GM12878 (cell line): ENCODE data around the gene GABBR2. TPM values are rescaled to one million over a fixed set of nuclear protein-coding genes. Genes with fewer than 3 reads are reported as not detected.

Experiments
- ATAC-seq: fragments of 200-7000 bp; cut with Tn5 transposase; 3 replicates; pipeline ENCODE4 v1.9.1; 2020; ENCODE audit warnings: mild to moderate bottlenecking, moderate library complexity
- BruUV-seq: library from RNA; stranded (reverse); fragments of 400-500 nt; replicated peaks from 2 replicates; lab custom pipeline; 2021; lab: Mats Ljungman, UMichigan
- CTCF ChIA-PET: fragments of 300-600 bp; sonication (Branson Sonifier 250); formaldehyde crosslinking; extraction: SDS; loops from one replicate; lab custom pipeline; 2021; ENCODE audit warnings: inconsistent platforms; lab: Yijun Ruan, JAX
- POLR2A ChIA-PET: fragments of 350-600 bp; formaldehyde crosslinking; extraction: SDS; loops from one replicate; lab custom pipeline; 2021; ENCODE audit warnings: inconsistent platforms; lab: Charles Lee
- RAD21 ChIA-PET: fragments of 300-600 bp; sonication (Branson Sonifier 250); formaldehyde crosslinking; loops from one replicate; lab custom pipeline; 2023; ENCODE audit warnings: antibody characterized with exemption; ENCODE audit not compliant: unreplicated experiment; lab: Charles Lee
- SMC1A ChIA-PET: fragments of 300-600 bp; sonication (Branson Sonifier 250); formaldehyde crosslinking; loops from one replicate; lab custom pipeline; 2023; ENCODE audit not compliant: unreplicated experiment, uncharacterized antibody; lab: Charles Lee
- DNase-seq: peaks from one replicate; pipeline ENCODE4 v3.0.0-alpha.2; 2011; ENCODE audit warnings: low read depth, low spot score
- FAIRE-seq: peaks from 3 replicates; lab custom pipeline; 2011; peaks lifted over from hg19 to GRCh38; lab: Jason Lieb, UNC
- H2AFZ ChIP-seq: 2 replicates; pipeline ENCODE4 v1.6.0; 2011; ENCODE audit warnings: low read depth, low read length, control low read depth; ENCODE audit not compliant: control insufficient read depth
- H3K27ac ChIP-seq: 2 replicates; pipeline ENCODE4 v1.5.1; 2011; ENCODE audit warnings: control low read depth; ENCODE audit not compliant: control insufficient read depth, insufficient read depth
- H3K27me3 ChIP-seq, 2 experiments: replicated peaks in 1 of 2; 2 replicates each; pipeline versions ENCODE4 v1.6.0 to v1.6.1; 2011; ENCODE audit warnings: low read length in 1 of 2; ENCODE audit not compliant: control insufficient read depth in 2 of 2, insufficient read depth in 2 of 2
- H3K36me3 ChIP-seq, 2 experiments: 2 replicates each; pipeline ENCODE4 v1.5.1; 2011; ENCODE audit warnings: low read length in 1 of 2; ENCODE audit not compliant: control insufficient read depth in 2 of 2, insufficient read depth in 2 of 2
- H3K4me1 ChIP-seq: 2 replicates; pipeline ENCODE4 v1.6.1; 2011; ENCODE audit warnings: mild to moderate bottlenecking, low read length, moderate library complexity, mixed read lengths; ENCODE audit not compliant: control insufficient read depth, insufficient read depth
- H3K4me2 ChIP-seq: 2 replicates; pipeline ENCODE4 v1.6.0; 2011; ENCODE audit warnings: control low read depth; ENCODE audit not compliant: control insufficient read depth, insufficient read depth
- H3K4me3 ChIP-seq: fragments of 200-600 bp; sonication (generic); 2 replicates; pipeline ENCODE4 v1.5.1; 2016
- H3K79me2 ChIP-seq: 2 replicates; pipeline ENCODE4 v1.6.0; 2011; ENCODE audit warnings: low read length; ENCODE audit not compliant: control insufficient read depth, insufficient read depth
- H3K9ac ChIP-seq: 2 replicates; pipeline ENCODE4 v1.8.0; 2011; ENCODE audit warnings: low read length, control low read depth, mixed read lengths; ENCODE audit not compliant: control insufficient read depth, insufficient read depth
- H3K9me3 ChIP-seq: replicated peaks from 3 replicates; pipeline ENCODE4 v1.5.1; 2011; ENCODE audit warnings: mild to moderate bottlenecking, low read length; ENCODE audit not compliant: control insufficient read depth, insufficient read depth
- H4K20me1 ChIP-seq: 2 replicates; pipeline ENCODE4 v1.6.0; 2011; ENCODE audit not compliant: control insufficient read depth, insufficient read depth
- BCL11A ChIP-seq: IDR thresholded peaks from 2 replicates; pipeline ENCODE4 v1.6.1; 2011; ENCODE audit warnings: low read depth, low read length
- CHD1 ChIP-seq: IDR thresholded peaks from 2 replicates; pipeline ENCODE4 v1.6.1; 2012; ENCODE audit warnings: low read depth, low read length, improper control_type of control experiment
- CHD4 ChIP-seq: fragments of 200-600 bp; sonication (generic); IDR thresholded peaks from 2 replicates; pipeline ENCODE4 v1.6.1; 2016; ENCODE audit warnings: mild to moderate bottlenecking
- CUX1 ChIP-seq: IDR thresholded peaks from 2 replicates; pipeline ENCODE4 v1.6.1; 2012; ENCODE audit warnings: improper control_type of control experiment, low read depth, low read length; ENCODE audit not compliant: insufficient replicate concordance
- EGR1 ChIP-seq, 2 experiments: IDR thresholded peaks; 1 replicate in 1 of 2; 2 replicates in 1 of 2; pipeline ENCODE4 v1.6.1; 2011 to 2012; ENCODE audit warnings: low read depth in 2 of 2, low read length in 2 of 2, borderline replicate concordance in 1 of 2, mild to moderate bottlenecking in 1 of 2, moderate library complexity in 1 of 2
- ELK1 ChIP-seq: IDR thresholded peaks from 2 replicates; pipeline ENCODE4 v1.6.1; 2012; ENCODE audit warnings: low read depth, low read length, improper control_type of control experiment
- NBN ChIP-seq: fragments of 450-650 bp; IDR thresholded peaks from 2 replicates; pipeline ENCODE4 v1.6.1; 2016
- NR2F1 ChIP-seq: fragments of 450-650 bp; conservative IDR thresholded peaks from 2 replicates; pipeline ENCODE4 v1.6.1; 2017; ENCODE audit warnings: mild to moderate bottlenecking
- RAD21 ChIP-seq: IDR thresholded peaks from 2 replicates; pipeline ENCODE4 v1.6.1; 2011; ENCODE audit warnings: mild to moderate bottlenecking, low read depth, low read length, moderate library complexity; ENCODE audit not compliant: insufficient read depth
- RB1 ChIP-seq: fragments of 450-650 bp; formaldehyde crosslinking; IDR thresholded peaks from 2 replicates; pipeline ENCODE4 v1.6.1; 2017; ENCODE audit warnings: mild to moderate bottlenecking, borderline replicate concordance
- RELA ChIP-seq: fragments of 450-650 bp; IDR thresholded peaks from 2 replicates; pipeline ENCODE4 v1.8.0; 2014; ENCODE audit warnings: borderline replicate concordance; ENCODE audit not compliant: partially characterized antibody
- RELB ChIP-seq: fragments of 450-650 bp; IDR thresholded peaks from 2 replicates; pipeline ENCODE4 v1.6.1; 2017; ENCODE audit warnings: low read depth, mild to moderate bottlenecking, moderate library complexity
- RFX5 ChIP-seq: IDR thresholded peaks from 2 replicates; pipeline ENCODE4 v1.6.1; 2011; ENCODE audit warnings: low read depth, low read length, improper control_type of control experiment
- SMC3 ChIP-seq: IDR thresholded peaks from 2 replicates; pipeline ENCODE4 v1.6.1; 2011; ENCODE audit warnings: low read length, improper control_type of control experiment, borderline replicate concordance
- ZNF24 ChIP-seq: fragments of 450-650 bp; IDR thresholded peaks from 2 replicates; pipeline ENCODE4 v1.6.1; 2017; ENCODE audit warnings: antibody characterized with exemption, mild to moderate bottlenecking
- ZNF274 ChIP-seq: IDR thresholded peaks from one replicate; pipeline ENCODE4 v1.8.0; 2011; ENCODE audit not compliant: insufficient read length, insufficient read depth
- WGBS: methylation state at CpG from one replicate; pipeline ENCODE4 v1.1.6; 2016; ENCODE audit warnings: low lambda C conversion rate; ENCODE audit not compliant: insufficient replicate concordance, insufficient coverage; ENCODE audit errors: missing lambda C conversion rate; 5-methylcytosine and 5-hydroxymethylcytosine counted together
- in situ Hi-C: fragments of 300-500 bp; cut with MboI; formaldehyde crosslinking; loops from 9 replicates; pipeline ENCODE4 v1.14.3; 2018; ENCODE audit warnings: mixed read lengths
- intact Hi-C: fragments of 100-400 bp; cut with micrococcal nuclease; formaldehyde crosslinking; loops from one replicate; pipeline ENCODE4 v1.14.2; 2022; ENCODE audit not compliant: unreplicated experiment
- polyA plus RNA-seq, 11 experiments: library from polyadenylated mRNA; depleted of rRNA in 4 of 11; unstranded in 6 of 11; stranded (reverse) in 5 of 11; fragments of >200 nt; fragmentation: Nextera tagmentation in 4 of 11; fragmentation: Illumina TruSeq in 1 of 11; extraction: Ambion mirVana in 4 of 11; extraction: Trizol in 1 of 11; gene quantifications; 1 replicate in 1 of 11; 2 replicates in 10 of 11; pipeline versions ENCODE4 v1.2.1 to v1.2.3, GENCODE V29; 2011 to 2016; ENCODE audit warnings: inconsistent platforms in 2 of 11, missing spikeins in 2 of 11, low read depth in 1 of 11
- total RNA-seq, 4 experiments: library from RNA; depleted of rRNA in 3 of 4; stranded (reverse); fragments of >200 nt in 3 of 4; fragmentation: Illumina TruSeq in 1 of 4; extraction: Trizol in 1 of 4; gene quantifications; 2 replicates each; pipeline versions ENCODE4 v1.2.1 to v1.2.3, GENCODE V29; 2013 to 2021

GABBR2 gene
- total and polyA plus RNA-seq, 10 of the 15 experiments (the other 5 are each of a cell fraction or from before 2014, with no cell fraction given): 0.02 to 2.2 (median 0.06) TPM; not detected in 2

GRCh38 chr9:98416294-98417248 lies 292.2 kb downstream of the GABBR2 start:
- Histone ChIP-seq H3K4me1 (no peaks in the 10 kb centered on the region), H4K20me1 (no peaks in the 10 kb centered on the region), H2AFZ (no peak overlapping the region), H3K4me3 (no peak overlapping the region), H3K36me3 (no peaks in the 10 kb centered on the region), H3K79me2 (no peaks in the 10 kb centered on the region), H3K27me3 (peaks cover 5 to 6% of the 10 kb centered on the region in 2 experiments; a peak in 2 of 4 replicates), H3K9ac (no peak overlapping the region), H3K9me3 (no peaks in the 10 kb centered on the region), H3K27ac (no peak overlapping the region), H3K4me2 (no peak overlapping the region)
- ATAC-seq (no peak), FAIRE-seq (no peak), DNase-seq (no peak)
- 20% methylated on average over 10 of the region's 10 CpGs for WGBS
- no TSS peak for BruUV-seq
- SMC1A ChIA-PET: interaction anchor here (0.6 kb wide), 1 partner anchor 898 kb away, joined by 3 read pairs; no protein-coding TSS in a partner anchor
- RAD21 ChIA-PET: no interaction called here
- intact Hi-C loops: no loop called here
- CTCF ChIA-PET: interaction anchor here (1.0 kb wide), 1 partner anchor 100 kb away, joined by 3 read pairs; no protein-coding TSS in a partner anchor
- POLR2A ChIA-PET: no interaction called here
- in situ Hi-C loops: no loop called here
- no peak for TF ChIP-seq RB1
- no peak for TF ChIP-seq NR2F1
- no peak for TF ChIP-seq CHD1
- TF ChIP-seq RAD21: no peak
- TF ChIP-seq RFX5: no peak
- TF ChIP-seq BCL11A: no peak
- no peak for TF ChIP-seq CHD4
- TF ChIP-seq NBN: no peak
- TF ChIP-seq ZNF274: no peak
- TF ChIP-seq RELB: no peak
- no peak for TF ChIP-seq CUX1
- no peak for TF ChIP-seq RELA
- no peak for TF ChIP-seq ELK1
- no peak for TF ChIP-seq EGR1 (IDR thresholded peaks at IDR 0.05; ENCODE audit: borderline replicate concordance in 1 of 2, low read depth in 2 of 2, low read length in 2 of 2)
- TF ChIP-seq SMC3: no peak
- no peak for TF ChIP-seq ZNF24
